ENCODE measurements around the gene MAML2. TPM values are rescaled to one million over a fixed set of nuclear protein-coding genes. Genes with fewer than 3 reads are reported as not detected.
A peak's percentile ranks its signal among the peaks of the same experiment; 100 is the strongest.

MAML2 gene
- total RNA-seq, 2 experiments from 2014 or later: 14.1 to 14.3 TPM

DNA sequence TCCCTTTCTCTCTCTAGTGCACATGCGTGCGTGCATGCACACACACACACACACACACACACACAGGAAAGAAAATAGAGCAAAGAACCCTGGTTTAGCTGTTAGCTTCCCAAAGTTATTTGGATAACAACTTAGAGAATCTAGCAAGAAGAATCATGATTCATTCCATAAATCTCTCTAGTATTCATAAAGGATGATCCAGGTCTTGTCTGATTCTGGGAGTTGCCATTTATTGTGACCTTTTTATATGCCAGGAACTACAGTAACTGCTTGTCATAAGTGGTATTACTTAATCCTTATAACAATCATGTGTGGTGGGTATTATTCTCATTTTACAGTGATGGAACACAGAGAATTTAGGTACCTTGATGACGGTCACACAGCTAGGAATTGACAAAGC lies 277.6 kb downstream of the MAML2 start:
- Mint-ChIP-seq H3K4me3 (no peak overlapping the region), H3K9me3 (no peaks in the 10 kb centered on the region), H3K27me3 (no peaks in the 10 kb centered on the region), H3K27ac (no peak overlapping the region), H3K36me3 (peaks cover 20% of the 10 kb centered on the region), H3K4me1 (peaks cover 66% of the 10 kb centered on the region)
- no peak for DNase-seq

DNA sequence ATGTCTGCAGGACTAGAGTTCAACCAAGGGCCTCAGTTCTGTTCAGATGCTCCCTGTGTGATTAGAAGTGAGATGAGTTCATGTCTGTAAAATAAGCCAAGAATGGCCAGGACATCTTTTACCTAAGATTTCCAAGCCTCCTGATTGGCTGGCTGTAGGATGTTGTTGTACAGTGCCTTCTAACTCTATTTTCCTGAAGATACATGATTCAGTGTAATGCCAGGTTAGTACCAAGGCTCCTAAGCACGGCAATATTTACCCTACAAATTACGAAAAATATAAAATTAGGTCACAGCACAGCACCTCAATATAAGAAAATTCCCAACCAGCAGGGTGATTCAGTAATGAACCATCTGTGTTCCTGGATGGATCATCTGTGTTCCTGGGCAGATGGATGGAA lies 279.1 kb downstream of the MAML2 start:
- DNase-seq: no peak
- H3K27me3 Mint-ChIP-seq: no peaks in the 10 kb centered on the region
- no peak overlapping the region for H3K27ac Mint-ChIP-seq
- H3K9me3 Mint-ChIP-seq: no peaks in the 10 kb centered on the region
- H3K36me3 Mint-ChIP-seq: peaks cover 27% of the 10 kb centered on the region
- peaks cover 66% of the 10 kb centered on the region for H3K4me1 Mint-ChIP-seq
- H3K4me3 Mint-ChIP-seq: no peak overlapping the region

DNA sequence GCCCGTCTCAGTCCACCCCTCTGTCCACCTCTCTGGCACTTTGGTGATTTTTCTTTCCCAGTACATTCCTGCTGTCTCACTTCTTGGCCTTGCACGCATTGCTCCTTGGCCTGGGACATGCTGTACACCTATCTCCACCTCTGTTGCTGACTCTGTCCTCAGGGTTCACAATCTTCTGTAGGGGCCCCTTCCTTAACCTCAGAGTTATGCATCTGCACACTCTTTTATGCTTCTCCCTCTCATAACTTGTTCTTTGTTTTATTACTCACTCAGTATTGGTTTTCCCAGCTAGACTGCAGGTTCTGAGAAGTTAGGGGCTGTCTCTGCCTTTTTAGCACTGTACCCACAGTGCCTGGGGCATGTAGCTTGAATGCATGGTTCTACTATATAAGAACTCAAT lies 279.9 kb downstream of the MAML2 start:
- Mint-ChIP-seq H3K4me1 (peaks cover 60% of the 10 kb centered on the region), H3K27ac (peak overlapping the region; percentile 74), H3K9me3 (no peaks in the 10 kb centered on the region), H3K4me3 (peak overlapping the region; percentile 7), H3K36me3 (peaks cover 27% of the 10 kb centered on the region), H3K27me3 (no peaks in the 10 kb centered on the region)
- no peak for DNase-seq

DNA sequence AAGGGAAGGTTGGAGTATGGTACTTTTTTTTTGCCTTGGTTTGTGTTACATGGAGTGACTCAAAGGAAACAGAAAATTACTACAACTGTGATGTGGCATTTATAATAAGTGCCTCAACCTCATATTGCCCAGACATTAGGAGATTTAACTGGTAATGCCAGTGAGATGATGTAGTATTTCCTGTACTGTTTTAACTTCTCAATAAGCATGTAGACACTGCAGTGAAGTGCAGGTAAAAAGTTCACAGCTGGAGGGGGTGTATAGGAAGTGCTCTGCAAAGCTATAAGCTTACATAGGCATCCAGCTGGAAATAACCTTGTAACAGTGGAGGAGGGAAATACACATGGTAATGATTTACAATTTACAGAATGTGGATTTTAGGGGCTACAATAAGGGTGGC lies 280.9 kb downstream of the MAML2 start:
- peaks cover 28% of the 10 kb centered on the region for H3K36me3 Mint-ChIP-seq
- peak overlapping the region; percentile 74 for H3K27ac Mint-ChIP-seq
- DNase-seq: peak; percentile 33
- H3K9me3 Mint-ChIP-seq: no peaks in the 10 kb centered on the region
- H3K4me1 Mint-ChIP-seq: peaks cover 57% of the 10 kb centered on the region
- H3K4me3 Mint-ChIP-seq: peak overlapping the region; percentile 40
- no peaks in the 10 kb centered on the region for H3K27me3 Mint-ChIP-seq

DNA sequence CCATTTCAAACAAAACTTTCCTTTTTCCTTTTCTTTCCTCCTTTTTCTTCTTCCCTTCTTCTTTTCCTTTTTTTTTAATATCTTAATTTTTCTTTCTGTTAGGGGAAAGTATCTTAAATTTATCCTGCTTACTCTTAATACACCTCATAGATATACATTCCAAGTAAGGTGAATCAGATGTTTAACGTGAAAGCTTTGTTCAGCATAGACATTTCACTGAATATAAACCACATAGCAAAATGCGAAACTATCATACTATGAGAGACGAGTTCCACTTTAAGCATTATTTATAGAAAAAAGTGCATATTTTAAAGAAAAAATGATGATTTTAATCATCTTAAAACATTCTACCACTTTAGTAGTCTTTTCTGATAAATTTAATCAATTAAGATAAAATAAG lies 281.3 kb downstream of the MAML2 start:
- H3K9me3 Mint-ChIP-seq: no peaks in the 10 kb centered on the region
- no peaks in the 10 kb centered on the region for H3K27me3 Mint-ChIP-seq
- no peak for DNase-seq
- peaks cover 27% of the 10 kb centered on the region for H3K36me3 Mint-ChIP-seq
- peak overlapping the region; percentile 74 for H3K27ac Mint-ChIP-seq
- H3K4me3 Mint-ChIP-seq: no peak overlapping the region
- peaks cover 56% of the 10 kb centered on the region for H3K4me1 Mint-ChIP-seq

DNA sequence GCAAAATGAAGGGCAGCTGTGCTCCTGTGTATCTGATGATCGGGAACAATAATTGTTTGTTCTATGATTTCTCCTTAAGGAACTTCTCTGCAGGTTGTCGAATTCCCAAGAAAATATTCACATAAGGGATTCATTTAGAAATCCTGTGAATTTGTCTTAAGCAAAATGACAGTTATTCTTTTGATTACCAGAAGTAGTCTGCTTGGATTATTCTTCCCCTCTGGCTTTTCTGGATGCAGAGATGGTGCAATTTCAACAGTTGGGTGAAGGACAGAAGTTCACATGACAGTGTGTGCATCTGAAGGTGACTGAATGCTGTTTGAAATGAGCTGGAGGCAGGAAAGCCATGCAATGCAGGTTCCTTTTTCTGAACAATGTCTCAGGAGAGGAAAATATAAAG lies 281.9 kb downstream of the MAML2 start:
- H3K27ac Mint-ChIP-seq: peak overlapping the region; percentile 80
- no peaks in the 10 kb centered on the region for H3K27me3 Mint-ChIP-seq

DNA sequence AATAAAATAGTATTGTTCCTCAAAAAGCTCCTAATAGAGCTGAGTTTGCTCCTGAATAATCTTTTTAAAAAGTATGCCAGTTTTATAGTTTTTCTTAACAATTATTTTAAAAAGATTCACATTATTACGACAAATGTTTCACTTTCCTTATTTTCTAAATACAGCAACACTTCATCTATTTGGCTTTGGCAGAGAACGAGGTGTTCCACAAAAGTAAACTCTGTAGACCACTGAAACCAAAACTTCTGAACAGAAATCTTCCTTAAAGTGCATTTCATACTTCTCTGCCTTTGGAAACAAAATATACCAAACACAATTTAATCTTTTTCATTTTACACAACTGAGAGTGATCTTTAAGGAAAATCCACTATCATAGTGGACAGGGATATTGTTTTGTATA lies 285.5 kb downstream of the MAML2 start:
- peaks cover 56% of the 10 kb centered on the region for H3K4me1 Mint-ChIP-seq
- no peaks in the 10 kb centered on the region for H3K9me3 Mint-ChIP-seq
- no peak overlapping the region for H3K4me3 Mint-ChIP-seq
- H3K27me3 Mint-ChIP-seq: no peaks in the 10 kb centered on the region
- no peak overlapping the region for H3K27ac Mint-ChIP-seq
- DNase-seq: no peak
- peaks cover 40% of the 10 kb centered on the region for H3K36me3 Mint-ChIP-seq

More for the DNA sequence above, 281.9 kb downstream of the MAML2 start:
- Mint-ChIP-seq H3K4me1 (peaks cover 56% of the 10 kb centered on the region), H3K9me3 (no peaks in the 10 kb centered on the region), H3K4me3 (no peak overlapping the region), H3K36me3 (peaks cover 24% of the 10 kb centered on the region)
- no peak for DNase-seq

DNA sequence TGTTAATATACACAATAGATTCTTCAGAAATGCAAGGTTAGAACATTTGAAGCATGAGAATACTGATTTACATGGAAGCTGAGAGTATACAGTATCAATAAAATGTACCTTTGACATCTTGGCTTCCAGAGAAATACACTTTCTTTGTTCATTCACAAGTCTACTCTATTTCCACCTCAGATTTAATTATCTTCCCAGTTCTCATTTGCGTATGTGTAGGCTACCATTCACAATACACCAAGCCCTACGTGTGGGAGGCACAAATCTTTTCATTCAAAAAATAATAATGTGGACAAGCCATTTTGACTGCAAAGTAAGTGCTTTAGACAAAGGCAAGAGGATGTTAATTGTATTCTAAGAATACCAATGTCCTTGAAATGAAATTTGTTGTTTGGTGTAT lies 286.4 kb downstream of the MAML2 start:
- no peak for DNase-seq
- peaks cover 40% of the 10 kb centered on the region for H3K36me3 Mint-ChIP-seq
- H3K9me3 Mint-ChIP-seq: no peaks in the 10 kb centered on the region
- no peak overlapping the region for H3K27ac Mint-ChIP-seq
- H3K27me3 Mint-ChIP-seq: no peaks in the 10 kb centered on the region
- no peak overlapping the region for H3K4me3 Mint-ChIP-seq
- peaks cover 57% of the 10 kb centered on the region for H3K4me1 Mint-ChIP-seq

DNA sequence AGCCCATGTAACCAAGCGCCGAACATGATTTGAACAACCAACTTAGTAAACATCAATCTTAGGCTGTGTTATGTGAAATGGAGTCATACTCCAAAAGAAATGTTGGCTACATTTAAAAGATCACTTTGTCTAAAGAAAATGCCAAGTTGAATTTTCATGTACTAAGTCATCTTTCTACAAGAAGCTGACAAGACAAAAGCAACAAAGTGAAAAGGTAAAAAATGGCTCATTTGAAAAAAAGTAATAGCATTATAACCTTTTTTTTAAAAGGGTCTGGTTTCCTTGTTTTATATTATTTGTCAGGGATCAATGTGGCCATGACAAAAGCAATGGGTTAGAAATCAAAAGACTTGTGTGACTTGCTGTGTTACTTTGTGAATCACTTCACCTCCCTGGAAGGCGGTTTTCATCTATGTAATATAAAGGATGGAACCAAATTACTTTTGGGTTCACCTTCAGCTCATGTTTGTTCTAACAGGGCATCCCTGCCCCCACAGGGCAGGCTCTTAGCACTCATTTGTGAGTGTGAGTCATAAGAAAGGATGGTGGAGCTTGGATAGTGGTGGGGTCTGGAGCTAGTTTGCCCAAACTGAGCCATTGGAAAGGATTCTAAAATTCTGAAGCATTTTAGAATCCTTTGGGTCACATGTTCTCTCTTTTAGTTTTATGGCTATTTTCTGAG lies 287.1 kb downstream of the MAML2 start:
- peak; percentile 15 for DNase-seq
- no peak overlapping the region for H3K4me3 Mint-ChIP-seq
- peak overlapping the region; percentile 55 for H3K27ac Mint-ChIP-seq
- no peaks in the 10 kb centered on the region for H3K27me3 Mint-ChIP-seq
- H3K9me3 Mint-ChIP-seq: no peaks in the 10 kb centered on the region
- H3K36me3 Mint-ChIP-seq: peaks cover 37% of the 10 kb centered on the region
- peaks cover 54% of the 10 kb centered on the region for H3K4me1 Mint-ChIP-seq

DNA sequence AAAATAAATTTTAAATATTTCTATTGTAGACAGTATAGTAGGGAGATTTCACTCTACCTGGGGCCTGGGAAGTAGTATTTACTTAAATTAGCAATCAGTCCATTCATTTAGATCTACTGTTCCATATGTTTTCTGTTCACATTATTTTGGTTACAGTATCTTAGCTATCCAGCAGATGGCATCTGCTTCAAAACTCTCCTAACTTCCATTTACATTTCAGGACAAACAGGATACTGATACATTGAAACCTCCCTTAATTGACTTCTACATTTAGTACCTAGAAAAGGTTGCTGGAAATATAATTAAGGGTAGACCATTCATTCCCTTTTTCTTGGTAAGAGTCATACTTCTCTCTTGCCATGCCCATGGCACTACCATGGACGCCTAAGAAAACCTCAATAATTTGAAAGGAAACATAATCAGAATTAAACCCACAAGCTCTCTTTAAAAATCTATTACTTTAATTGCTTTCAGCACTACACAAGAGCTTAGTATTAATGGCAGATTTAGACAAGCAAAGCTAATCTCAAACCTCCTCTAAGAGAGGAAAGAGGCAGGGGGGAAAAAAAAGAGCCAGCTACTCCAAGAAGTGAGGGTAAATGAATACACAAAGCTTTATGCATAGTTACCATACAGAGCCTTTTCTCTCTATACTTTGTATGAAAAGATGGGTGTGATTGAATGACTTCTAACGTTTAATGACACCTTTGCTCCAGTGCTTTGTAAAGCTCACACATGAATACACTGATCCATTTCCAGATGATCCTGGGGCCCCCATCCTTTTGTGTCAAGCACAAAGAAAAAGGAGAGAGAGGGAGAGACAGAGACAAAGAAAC lies 287.9 kb downstream of the MAML2 start:
- no peak for DNase-seq
- no peak overlapping the region for H3K4me3 Mint-ChIP-seq
- peaks cover 38% of the 10 kb centered on the region for H3K36me3 Mint-ChIP-seq
- H3K27ac Mint-ChIP-seq: peak overlapping the region; percentile 55
- no peaks in the 10 kb centered on the region for H3K27me3 Mint-ChIP-seq
- peaks cover 56% of the 10 kb centered on the region for H3K4me1 Mint-ChIP-seq
- H3K9me3 Mint-ChIP-seq: no peaks in the 10 kb centered on the region

DNA sequence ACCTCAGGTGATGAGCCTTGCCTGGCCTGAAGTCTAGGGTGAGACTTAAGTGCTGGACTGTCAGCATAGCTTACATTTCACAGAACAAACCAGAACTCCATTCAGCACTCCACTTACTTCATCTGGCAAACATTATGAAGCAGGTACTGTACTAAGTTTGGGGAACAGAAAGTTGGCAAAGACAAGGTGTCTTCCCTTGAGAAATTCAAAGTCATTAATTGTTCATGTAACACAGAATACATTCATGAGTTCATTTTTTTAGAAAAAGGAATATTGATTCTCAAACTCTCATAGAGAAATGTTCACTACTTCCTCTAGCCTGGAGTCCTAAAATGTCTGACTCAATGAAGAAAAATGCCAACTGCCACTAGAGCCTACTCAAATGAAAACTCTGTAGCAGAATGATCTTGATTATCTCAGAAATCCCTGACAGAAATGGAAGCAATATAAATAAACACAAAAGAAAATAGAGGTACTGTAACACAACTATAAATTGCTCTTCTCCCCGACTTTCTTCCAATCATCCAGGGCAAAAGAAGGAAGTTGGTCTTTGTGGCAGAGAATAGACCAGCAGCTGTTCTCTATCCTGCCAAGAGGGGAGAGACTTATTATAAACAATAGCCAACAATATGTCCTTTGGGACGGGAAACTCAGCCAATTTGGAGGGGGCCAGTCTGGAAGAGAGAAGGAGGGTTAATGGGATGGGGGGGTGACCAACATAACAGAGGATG lies 289.9 kb downstream of the MAML2 start:
- H3K27ac Mint-ChIP-seq: peak overlapping the region; percentile 4
- H3K4me1 Mint-ChIP-seq: peaks cover 62% of the 10 kb centered on the region
- H3K9me3 Mint-ChIP-seq: no peaks in the 10 kb centered on the region
- H3K36me3 Mint-ChIP-seq: peaks cover 33% of the 10 kb centered on the region
- no peak for DNase-seq
- H3K4me3 Mint-ChIP-seq: no peak overlapping the region
- H3K27me3 Mint-ChIP-seq: no peaks in the 10 kb centered on the region

DNA sequence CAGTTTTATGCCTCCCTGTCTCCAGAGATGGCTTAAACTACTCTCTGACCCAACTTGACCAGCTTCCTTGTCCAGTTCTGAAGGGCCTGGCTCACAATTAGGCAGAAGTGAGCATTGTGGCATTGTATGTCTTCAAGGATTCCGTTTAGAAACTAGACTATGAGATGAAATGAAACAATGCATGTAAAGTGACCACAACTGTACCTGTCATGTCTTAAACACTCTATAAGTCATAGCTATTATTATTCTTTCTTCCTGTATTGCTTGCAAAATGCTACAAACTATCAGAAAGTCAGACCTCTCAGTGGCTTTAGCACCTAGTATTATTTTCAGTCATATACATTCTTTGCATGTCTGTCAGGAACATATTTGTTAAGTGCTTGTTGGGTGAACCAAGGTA lies 291.2 kb downstream of the MAML2 start:
- peak overlapping the region; percentile 8 for H3K27ac Mint-ChIP-seq

DNA sequence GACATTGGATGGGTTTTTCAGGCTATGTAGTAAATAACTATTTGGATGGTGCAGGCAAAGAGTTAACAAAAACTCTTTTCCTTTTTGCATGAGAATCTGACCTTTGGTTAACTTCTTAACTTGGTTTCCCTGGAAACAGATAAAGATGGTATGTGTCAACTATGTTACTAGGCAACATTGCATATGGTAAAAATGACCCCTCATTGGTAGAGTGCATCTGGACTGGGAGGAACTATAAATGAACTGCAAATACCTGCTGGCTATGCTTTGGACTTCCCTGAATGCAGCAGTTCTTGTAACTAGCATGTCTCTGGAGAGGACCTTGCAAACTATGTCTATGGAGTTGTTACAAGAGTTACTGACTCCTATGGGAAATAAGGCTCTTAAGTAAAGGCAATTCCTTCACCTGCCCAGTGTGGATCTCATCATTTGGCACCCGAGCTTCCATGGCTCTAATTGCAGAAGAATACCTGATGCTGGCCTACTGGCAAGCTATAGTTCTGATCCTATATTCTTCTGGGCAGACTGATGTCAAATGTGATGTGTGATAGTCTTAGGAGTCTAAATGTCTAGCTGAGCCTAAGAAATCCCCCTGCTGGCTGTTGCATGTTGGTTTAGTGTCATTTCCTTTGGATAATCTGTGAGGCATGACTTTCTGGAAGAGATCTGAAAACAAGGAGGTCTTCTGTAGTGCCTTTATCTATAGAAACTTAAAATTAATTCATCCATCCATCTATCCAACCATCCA lies 292.4 kb downstream of the MAML2 start:
- no peaks in the 10 kb centered on the region for H3K27me3 Mint-ChIP-seq
- H3K27ac Mint-ChIP-seq: no peak overlapping the region
- DNase-seq: no peak
- peaks cover 33% of the 10 kb centered on the region for H3K36me3 Mint-ChIP-seq
- H3K4me3 Mint-ChIP-seq: no peak overlapping the region
- peaks cover 61% of the 10 kb centered on the region for H3K4me1 Mint-ChIP-seq
- H3K9me3 Mint-ChIP-seq: no peaks in the 10 kb centered on the region

More for the DNA sequence above, 291.2 kb downstream of the MAML2 start:
- H3K4me1 Mint-ChIP-seq: peaks cover 62% of the 10 kb centered on the region
- no peaks in the 10 kb centered on the region for H3K27me3 Mint-ChIP-seq
- H3K36me3 Mint-ChIP-seq: peaks cover 26% of the 10 kb centered on the region
- DNase-seq: no peak
- no peak overlapping the region for H3K4me3 Mint-ChIP-seq
- no peaks in the 10 kb centered on the region for H3K9me3 Mint-ChIP-seq

DNA sequence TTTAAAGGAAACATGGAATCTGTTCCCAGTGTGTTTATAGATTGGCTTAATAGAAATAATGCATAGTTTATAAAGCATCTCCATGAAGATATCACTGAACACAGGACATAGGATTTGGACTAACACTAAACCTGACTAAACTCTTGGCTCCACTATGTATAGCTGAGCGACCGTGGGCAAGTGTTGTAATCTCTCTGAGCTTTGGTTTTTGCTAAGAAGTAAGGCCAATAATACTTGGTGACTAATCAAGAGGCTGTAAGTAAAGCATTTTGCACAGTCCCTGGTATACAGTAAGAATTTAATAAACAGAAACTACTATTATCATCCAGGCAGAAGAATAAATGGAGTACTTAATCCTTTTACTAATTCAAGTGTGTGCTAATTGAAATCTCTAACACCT lies 293.6 kb downstream of the MAML2 start:
- no peaks in the 10 kb centered on the region for H3K9me3 Mint-ChIP-seq
- DNase-seq: no peak
- H3K27me3 Mint-ChIP-seq: no peaks in the 10 kb centered on the region
- H3K36me3 Mint-ChIP-seq: peaks cover 40% of the 10 kb centered on the region
- H3K4me1 Mint-ChIP-seq: peaks cover 54% of the 10 kb centered on the region
- H3K27ac Mint-ChIP-seq: no peak overlapping the region
- H3K4me3 Mint-ChIP-seq: no peak overlapping the region

Measured in activated naive CD8-positive, alpha-beta T cell treated with anti-CD3 and anti-CD28 coated beads for 36 hours (primary cell).